Activated effector memory CD4-positive, alpha-beta T cell treated with anti-CD3 and anti-CD28 coated beads, Interleukin-2, amount 50 U/mL, for 16 hours (primary cell): ENCODE results near the gene HCK.

Experiments used
- DNase-seq: peaks from one replicate; pipeline ENCODE4 v3.0.0-alpha.2; 2020

HCK gene

DNA sequence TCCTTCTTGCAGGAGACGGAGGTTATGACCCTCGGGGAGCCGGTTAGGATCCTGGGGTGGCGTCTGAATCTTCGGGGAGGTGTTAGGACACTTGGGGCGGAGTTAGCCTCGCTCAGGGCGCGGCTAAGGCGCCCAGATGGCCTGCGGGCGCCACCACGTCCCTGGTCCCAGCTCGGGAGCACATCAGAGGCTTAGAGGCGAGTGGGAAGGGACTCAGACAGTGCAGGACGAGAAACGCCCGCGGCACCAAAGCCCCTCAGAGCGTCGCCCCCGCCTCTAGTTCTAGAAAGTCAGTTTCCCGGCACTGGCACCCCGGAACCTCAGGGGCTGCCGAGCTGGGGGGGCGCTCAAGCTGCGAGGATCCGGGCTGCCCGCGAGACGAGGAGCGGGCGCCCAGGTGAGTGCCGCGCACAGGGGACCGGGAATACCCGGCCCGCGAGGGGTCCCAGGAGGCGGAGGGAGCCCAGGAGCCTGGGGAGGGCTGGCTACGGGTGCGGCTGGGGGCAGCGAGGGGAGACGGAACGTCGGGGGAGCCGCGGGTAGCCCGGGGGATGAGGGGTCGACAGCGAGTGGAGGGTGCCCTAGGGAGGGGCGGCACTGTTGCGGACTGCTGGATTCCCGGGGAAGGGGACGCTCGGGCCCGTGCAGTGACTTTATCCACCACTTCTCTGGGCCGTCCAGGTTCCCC is at the start of gene HCK:
Gene HCK (plus strand): TSS at position 153 of the 688 bp plus-strand sequence.
- DNase-seq = no peak

DNA sequence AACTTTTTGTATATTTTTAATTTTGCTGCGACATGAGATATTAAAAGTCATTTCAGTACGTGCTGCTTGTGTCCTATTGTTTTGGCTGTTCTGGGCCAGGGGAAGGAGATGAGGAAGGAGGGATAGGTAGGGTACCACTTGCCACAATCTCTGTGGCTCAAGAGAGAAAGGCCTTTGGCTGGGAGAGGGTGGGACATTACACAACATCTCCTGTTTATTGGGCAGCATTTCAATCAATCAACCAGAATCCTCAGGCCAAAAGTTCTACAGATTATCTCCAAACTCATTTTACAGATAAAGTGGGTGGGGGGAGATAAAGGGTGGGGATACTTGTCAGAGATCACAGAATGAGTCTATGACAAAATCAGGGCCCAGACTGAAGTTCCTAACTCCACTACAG is 48.7 kb upstream of the HCK start:
- DNase-seq = no peak

DNA sequence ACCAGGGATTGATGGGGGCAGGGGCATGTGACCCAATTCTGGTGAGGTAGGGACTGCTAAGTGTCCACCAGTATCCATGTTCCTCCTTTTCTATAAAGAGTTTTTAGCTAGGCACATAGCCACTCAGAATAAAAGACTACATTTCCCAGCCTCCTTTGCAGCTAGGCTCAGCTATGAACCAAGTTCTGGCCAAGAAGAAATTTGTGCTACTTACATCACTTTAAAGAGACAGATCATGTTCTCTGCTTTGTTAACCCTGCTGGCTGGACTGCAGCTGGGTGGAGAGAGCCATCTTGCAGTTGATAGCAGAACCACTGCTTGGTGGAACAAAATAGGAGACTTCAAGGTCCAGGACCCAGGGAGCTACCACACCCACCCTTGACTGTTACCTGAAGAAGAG is 47.1 kb upstream of the HCK start:
- no peak for DNase-seq

DNA sequence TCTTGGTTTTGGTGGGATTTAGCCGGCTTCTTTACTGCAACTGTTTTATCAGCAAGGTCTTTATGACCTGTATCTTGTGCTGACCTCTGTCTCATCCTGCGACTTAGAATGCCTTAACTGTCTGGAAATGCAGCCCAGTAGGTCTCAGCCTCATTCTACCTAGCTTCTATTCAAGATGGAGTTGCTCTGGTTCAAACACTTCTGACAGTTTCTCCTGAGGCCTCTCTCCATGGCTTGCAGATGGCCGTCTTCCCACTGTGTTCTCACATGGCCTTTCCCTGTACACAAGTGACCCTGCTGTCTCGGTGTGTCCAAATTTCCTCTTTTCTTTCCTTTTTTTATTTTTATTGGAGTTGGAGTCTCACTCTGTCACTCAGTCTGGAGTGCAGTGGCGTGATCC is 46.0 kb upstream of the HCK start:
- DNase-seq = no peak

DNA sequence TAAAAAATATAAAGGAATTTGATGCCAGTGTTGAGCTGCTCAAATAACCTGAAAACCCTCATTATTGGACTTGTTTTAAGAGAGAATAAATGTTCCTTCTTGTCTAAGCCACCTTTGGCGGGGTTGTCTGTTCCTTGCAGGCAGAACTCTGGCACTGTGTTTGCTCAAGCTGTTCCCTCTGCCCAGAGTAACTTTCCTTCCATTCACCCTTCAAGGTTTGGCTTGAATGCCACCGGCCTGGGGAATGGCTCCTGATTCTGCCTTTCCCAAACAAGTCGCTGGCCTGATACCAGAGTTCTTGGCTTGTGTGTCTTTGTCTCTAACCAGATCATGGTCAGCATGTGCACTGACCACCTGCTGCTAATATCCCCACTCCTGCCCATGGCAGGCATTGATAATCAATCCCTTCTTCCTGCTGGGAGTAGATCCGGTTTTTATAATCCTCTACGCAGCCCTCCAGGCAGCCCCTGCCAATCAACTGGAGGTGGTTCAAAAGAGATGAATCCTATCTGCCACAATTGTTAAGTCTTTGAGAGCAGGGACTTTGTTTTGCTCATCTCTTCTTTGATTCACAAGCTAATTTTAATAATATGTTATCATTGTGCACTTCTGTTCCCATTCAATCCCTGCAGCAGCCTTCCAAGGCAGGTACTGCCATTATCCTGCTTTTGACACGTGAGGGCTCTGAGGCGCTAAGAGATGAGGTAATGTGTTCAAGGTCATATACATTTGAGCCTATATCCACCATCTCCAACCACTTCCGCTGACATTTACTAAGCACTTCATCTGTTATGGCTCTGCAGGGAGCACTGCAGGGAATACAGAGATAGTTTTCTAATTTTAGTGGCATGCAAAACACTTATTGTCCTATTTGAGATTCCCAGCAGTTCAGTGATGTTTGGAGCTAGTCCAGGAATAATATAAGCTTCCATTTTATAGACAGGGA is 44.9 kb upstream of the HCK start:
- no peak for DNase-seq

- no peak for DNase-seq
Measured at GRCh38 chr20:32007787-32008616, 44.0 kb upstream of the HCK start.

GRCh38 chr20:32009564-32009963 is 42.5 kb upstream of the HCK start:
- no peak for DNase-seq

DNA sequence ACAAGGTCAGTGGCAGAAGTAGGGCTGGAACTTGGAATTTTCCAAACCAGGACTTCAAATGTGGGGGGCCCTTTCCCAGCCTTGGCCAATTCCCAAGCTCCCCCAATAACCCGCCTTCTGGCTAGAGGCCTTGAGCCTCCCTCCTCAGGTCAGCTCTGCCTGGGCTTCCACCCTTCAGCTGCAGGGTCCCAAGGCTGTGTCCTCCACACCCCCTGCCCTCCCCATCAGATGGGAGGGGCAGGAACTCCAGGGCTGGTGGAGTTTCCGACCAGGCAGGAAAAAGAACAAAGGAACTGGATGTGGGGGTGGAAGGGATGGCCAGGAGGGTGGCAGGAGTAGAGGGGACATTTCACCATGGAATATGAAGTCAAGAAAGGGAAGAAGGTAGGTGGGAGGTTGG is 41.9 kb upstream of the HCK start, which contains the start of gene CCM2L:
Gene CCM2L (plus strand): TSS at position 338 of the 400 bp plus-strand sequence. CDS start 17 bp downstream, at position 355.
- no peak for DNase-seq

GRCh38 chr20:32010666-32011065 is 41.4 kb upstream of the HCK start:
- DNase-seq = no peak

DNA sequence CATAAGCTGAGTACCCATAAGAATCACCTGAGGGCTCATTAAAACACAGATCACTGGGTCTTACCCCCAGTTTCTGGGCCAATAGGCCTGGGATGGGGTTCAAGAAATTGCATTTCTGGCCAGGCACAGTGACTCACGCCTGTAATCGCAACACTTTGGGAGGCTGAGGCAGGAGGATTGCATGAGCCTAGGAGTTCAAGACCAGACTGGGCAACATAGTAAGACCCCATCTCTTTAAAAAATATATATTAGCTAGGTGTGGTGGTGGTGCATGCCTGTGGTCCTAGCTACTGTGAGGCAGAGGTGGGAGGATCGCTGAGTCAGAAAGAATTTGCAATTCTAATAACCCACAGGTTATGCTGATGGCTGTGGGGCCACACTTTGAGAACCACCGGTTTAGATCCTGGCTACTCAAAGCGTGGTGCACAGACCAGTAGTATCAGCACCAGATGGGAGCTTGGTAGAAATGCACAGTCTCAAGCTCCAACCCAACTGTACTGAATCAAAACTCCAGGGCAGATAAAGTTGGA is 39.8 kb upstream of the HCK start:
- no peak for DNase-seq

DNA sequence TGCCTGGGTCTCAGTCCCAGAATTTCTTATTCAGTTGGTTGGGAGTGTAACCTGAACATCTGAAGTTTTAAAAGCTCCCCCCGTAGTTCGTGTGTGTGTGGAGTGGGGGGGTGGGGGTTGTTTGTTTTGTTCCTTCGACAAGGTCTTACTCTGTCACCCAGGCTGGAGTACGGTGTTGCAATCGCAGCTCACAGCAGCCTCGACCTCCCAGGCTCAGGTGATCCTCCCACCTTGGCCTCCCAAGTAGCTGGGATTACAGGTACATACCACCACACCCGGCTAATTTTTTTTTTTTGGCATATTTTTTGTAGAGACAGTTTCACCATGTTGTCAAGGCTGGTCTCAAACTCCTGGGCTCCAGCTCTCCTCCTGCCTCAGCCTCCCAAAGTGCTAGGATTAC is 38.7 kb upstream of the HCK start:
- DNase-seq = no peak

DNA sequence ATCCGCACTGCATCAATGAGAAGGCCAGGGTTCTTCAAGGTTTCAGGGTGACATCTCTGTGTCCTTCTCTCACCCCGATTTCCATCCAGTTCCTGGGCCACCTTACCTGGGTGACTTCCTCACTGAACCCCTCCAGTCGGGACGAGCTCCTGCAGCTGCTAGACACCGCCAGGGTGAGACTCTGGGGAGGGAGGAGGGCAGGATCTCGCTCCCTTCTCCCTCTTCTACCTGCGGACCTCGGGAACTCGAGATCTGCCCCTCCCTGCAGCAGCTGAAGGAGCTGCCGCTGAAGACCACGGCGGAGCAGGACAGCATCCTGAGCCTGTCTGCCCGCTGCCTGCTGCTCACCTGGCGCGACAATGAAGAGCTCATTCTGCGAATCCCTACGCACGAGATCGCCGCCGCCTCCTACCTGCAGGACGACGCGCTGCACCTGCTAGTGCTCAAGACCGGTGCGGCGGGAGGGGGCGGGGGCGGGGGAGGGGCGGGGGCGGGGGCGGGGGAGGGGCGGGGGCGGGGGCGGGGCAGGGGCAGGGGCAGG is 34.3 kb upstream of the HCK start:
- peak; percentile 80 for DNase-seq

DNA sequence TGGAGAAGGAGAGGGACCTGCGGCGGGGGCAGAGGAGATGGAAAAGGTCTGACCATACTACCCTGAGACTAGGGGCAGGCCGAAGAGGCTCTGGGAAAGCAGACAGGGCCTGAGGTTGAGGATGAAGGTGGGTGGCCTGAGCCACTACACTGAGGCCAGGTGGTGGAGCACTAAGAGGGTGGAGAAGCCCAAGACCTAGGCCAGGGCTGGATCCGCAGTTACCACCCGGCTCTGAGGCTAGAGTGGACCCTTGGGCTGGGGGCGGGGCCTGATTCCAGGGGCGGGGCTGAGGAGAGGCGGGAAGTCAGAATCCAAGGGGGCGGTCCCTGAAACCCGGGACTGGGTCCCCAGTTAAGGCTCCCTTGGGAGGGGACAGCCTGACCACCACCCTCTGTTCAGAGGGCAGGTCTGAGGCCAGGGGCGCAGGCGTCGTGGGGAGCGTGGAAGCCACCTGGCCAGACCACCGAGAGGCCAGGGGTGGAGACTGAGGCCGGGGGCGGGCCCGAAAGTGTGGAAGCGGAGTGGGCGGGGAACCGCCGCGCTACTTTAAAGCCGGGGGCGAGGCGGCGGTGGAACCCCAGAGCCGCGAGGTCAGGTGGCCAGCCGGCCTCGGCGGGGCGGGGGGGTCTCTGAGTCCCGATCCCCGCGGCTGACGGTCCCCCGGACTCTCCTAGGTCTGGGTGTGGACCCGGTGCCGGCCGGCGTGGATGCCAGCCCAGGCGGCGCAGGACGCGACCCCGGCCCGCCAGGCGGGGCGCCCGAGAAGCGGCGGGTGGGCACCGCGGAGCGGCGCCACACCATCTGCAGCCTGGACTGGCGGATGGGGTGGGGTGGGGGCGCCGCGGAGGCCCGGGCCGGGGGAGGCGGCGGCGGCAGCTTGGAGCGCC is 33.5 kb upstream of the HCK start:
- peak; percentile 79 for DNase-seq

GRCh38 chr20:32019156-32019510 is 32.9 kb upstream of the HCK start:
- DNase-seq = no peak

DNA sequence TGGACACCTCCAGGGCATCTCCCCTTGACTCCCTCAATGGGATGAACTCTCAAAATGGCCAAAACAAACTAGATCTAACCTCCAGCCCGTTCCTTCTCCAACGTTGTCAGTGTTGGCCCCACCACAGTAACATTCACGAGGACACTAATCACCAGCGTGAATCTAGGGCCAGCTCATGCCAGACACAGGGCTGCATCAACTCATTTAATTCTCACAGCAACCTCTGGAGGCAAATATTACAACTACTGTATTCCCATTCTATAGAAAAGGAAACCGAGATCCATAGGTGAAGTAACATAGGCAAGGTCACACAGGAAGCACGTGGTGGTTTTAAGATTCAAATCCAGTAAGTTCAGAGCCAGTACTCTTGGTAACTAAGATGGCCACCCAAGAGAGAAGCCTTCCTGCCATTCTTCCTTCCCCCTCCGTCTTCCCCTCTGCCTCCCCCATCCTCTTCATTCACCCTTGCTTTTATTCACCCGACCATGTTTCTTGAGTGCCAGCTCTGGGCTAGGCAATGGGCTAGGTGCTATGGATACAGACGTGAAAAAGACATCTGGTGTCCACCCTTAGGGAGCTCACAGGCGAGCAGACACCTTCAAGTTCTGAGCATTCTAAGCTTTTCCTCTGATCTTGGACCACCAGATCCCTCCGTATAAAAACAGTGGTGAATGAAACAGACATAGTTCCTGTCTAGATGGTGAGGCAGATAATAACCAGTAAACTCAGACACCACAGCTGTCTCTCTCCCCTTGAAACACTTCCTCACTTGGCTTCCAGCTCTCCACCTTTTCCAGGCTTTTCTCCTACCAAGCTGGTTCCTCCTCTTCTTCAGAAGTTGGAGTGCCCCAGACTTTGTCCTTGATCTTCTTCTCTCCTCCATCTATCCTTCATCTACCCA is 32.2 kb upstream of the HCK start:
- peak; percentile 60 for DNase-seq

GRCh38 chr20:32021091-32021490 is 31.0 kb upstream of the HCK start:
- DNase-seq = peak; percentile 19

DNA sequence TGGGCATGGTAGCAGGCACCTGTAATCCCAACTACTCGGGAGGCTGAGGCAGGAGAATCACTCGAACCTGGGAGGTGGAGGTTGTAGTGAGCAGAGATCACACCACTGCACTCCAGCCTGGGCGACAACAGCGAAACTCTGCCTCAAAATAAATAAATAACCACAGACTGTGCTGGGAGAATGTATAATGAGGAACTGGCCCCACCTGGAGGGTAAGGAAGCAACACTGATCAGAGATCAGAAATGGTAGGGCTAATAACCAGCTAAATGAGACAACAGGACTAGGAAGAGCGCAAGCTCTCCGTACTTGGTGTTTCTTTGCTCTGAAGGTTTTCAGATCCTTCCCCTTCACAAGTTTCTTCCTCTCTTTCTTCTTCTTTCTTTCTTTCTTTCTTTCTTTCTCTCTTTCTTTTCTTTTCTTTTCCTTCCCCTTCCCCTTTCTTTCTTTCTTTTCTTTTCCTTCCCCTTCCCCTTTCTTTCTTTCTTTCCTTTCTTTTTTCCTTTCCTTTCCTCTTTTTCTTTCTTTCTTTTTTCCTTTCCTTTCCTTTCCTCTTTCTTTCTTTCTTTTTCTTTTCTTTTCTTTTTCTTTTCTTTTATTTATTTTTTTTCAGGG is 27.3 kb upstream of the HCK start:
- DNase-seq = no peak

GRCh38 chr20:32027643-32028042 is 24.4 kb upstream of the HCK start:
- no peak for DNase-seq

- DNase-seq = peak; percentile 34
Measured at GRCh38 chr20:32028647-32029372, 23.2 kb upstream of the HCK start.
